Daoy (cell line): Measurements from ENCODE around the gene CHPF. TPM values are rescaled to one million over a fixed set of nuclear protein-coding genes. Genes with fewer than 3 reads are reported as not detected.

ENCODE experiments used
- DNase-seq: peaks from one replicate; pipeline ENCODE4 v3.0.0-alpha.2; 2015; ENCODE audit warnings: low read depth
- total RNA-seq: library from RNA; depleted of rRNA; stranded (reverse); fragments of >200 nt; shearing (Covaris generic); gene quantifications from 2 replicates; pipeline ENCODE4 v1.2.3, GENCODE V29; 2014; rRNA removed

CHPF gene
- 51.1 and 69.0 TPM in 2 replicates for total RNA-seq

- DNase-seq, result peak; percentile 98
These were observed at the start of gene CHPF, which contains the start of gene TMEM198 for GRCh38 chr2:219543596-219544358. Gene CHPF (minus strand): TSS chr2:219543809. CDS start chr2:219543538, 271 bp downstream. Gene TMEM198 (plus strand): TSS chr2:219544028. CDS start chr2:219544728, 700 bp downstream.

- no peak for DNase-seq
These were observed 49.5 kb upstream of the CHPF start for GRCh38 chr2:219593154-219593553.

- DNase-seq, result no peak
These were observed 49.1 kb upstream of the CHPF start for GRCh38 chr2:219592736-219593135.

- no peak for DNase-seq
These were observed 47.5 kb upstream of the CHPF start for GRCh38 chr2:219591091-219591490.

GRCh38 chr2:219581346-219581745 is 37.7 kb upstream of the CHPF start:
- no peak for DNase-seq

- no peak for DNase-seq
These were observed 35.4 kb upstream of the CHPF start for GRCh38 chr2:219578811-219579613.

- no peak for DNase-seq
These were observed 33.1 kb upstream of the CHPF start for GRCh38 chr2:219576505-219577388.

- no peak for DNase-seq
These were observed 32.2 kb upstream of the CHPF start for GRCh38 chr2:219575566-219576504.

GRCh38 chr2:219574484-219575311 is 31.1 kb upstream of the CHPF start:
- DNase-seq, result no peak

GRCh38 chr2:219573166-219573565 is 29.6 kb upstream of the CHPF start:
- DNase-seq, result no peak

- DNase-seq, result no peak
These were observed 28.8 kb upstream of the CHPF start, which contains the start of gene INHA for GRCh38 chr2:219572237-219573001. Gene INHA (plus strand): TSS chr2:219572310. CDS start chr2:219572375, 65 bp downstream.

- peak; percentile 85 for DNase-seq
These were observed 28.0 kb upstream of the CHPF start, which contains the start of gene OBSL1 for GRCh38 chr2:219571311-219572236. Gene OBSL1 (minus strand): TSS chr2:219571539. CDS start chr2:219571232, 307 bp downstream.

- peak; percentile 30 for DNase-seq
These were observed 27.3 kb upstream of the CHPF start for GRCh38 chr2:219570924-219571310.

GRCh38 chr2:219570194-219570923 is 26.8 kb upstream of the CHPF start:
- peak; percentile 40 for DNase-seq

- DNase-seq, result no peak
These were observed 26.0 kb upstream of the CHPF start for GRCh38 chr2:219569635-219570034.

GRCh38 chr2:219569041-219569440 is 25.4 kb upstream of the CHPF start:
- no peak for DNase-seq
